Lower leg skin (tissue), 4 donors: Measurements from ENCODE around the gene JDP2. TPM values are rescaled to one million over a fixed set of nuclear protein-coding genes. Genes with fewer than 3 reads are reported as not detected.
"Not testable (repeated sequence)": the region's sequence is repeated elsewhere in the genome, so short reads cannot be mapped to it uniquely, and the experiment has no call there.

Source experiments
- DNase-seq, 2 donors: peaks; one replicate each; pipeline ENCODE4 v3.0.0-alpha.2; 2019; ENCODE audit warnings: low spot score in 2 of 2
- H3K4me3 ChIP-seq: fragments of 200-600 bp; sonication (generic); 2 replicates; pipeline ENCODE4 v1.5.1; 2017; ENCODE audit warnings: mild to moderate bottlenecking, low read depth; ENCODE audit not compliant: poor library complexity, severe bottlenecking
- CTCF ChIP-seq, 3 donors: fragments of 450-650 bp; IDR thresholded peaks; one replicate each; pipeline ENCODE4 v1.5.1; 2016; ENCODE audit warnings: antibody characterized with exemption in 3 of 3, mild to moderate bottlenecking in 3 of 3, moderate library complexity in 2 of 3
- POLR2A ChIP-seq, 2 donors: fragments of 450-650 bp; IDR thresholded peaks; one replicate each; pipeline ENCODE4 v1.6.1; 2016 to 2017; ENCODE audit warnings: antibody characterized with exemption in 2 of 2, mild to moderate bottlenecking in 1 of 2, moderate library complexity in 1 of 2
- WGBS, 2 donors: methylation state at CpG; one replicate each; pipeline ENCODE4 v1.1.5; 2018; 5-methylcytosine and 5-hydroxymethylcytosine counted together
- intact Hi-C: fragments of 100-400 bp; cut with DNase I; formaldehyde crosslinking; loops from one replicate; pipeline ENCODE4 v1.15.0; 2023; ENCODE audit warnings: low total_unique reads
- total RNA-seq, 4 donors: library from RNA; depleted of rRNA; stranded (reverse); fragments of >200 nt; gene quantifications; one replicate each; pipeline ENCODE4 v1.1.0, GENCODE V29; 2016

The JDP2 gene
- total RNA-seq, 4 donors from 2014 or later, result 31.7 to 53.9 (median 36.0) TPM

- intact Hi-C loops, result no loop called here
- no peak overlapping the region for H3K4me3 ChIP-seq
- 82 to 89% methylated on average over 16 of the region's 16 CpGs for WGBS, 2 donors
- no peak for TF ChIP-seq POLR2A (IDR thresholded peaks at IDR 0.05)
- TF ChIP-seq CTCF (IDR thresholded peaks at IDR 0.05), result no peak
- DNase-seq, result no peak
Observed at GRCh38 chr14:75469164-75469563, 41.3 kb downstream of the JDP2 start.

DNA sequence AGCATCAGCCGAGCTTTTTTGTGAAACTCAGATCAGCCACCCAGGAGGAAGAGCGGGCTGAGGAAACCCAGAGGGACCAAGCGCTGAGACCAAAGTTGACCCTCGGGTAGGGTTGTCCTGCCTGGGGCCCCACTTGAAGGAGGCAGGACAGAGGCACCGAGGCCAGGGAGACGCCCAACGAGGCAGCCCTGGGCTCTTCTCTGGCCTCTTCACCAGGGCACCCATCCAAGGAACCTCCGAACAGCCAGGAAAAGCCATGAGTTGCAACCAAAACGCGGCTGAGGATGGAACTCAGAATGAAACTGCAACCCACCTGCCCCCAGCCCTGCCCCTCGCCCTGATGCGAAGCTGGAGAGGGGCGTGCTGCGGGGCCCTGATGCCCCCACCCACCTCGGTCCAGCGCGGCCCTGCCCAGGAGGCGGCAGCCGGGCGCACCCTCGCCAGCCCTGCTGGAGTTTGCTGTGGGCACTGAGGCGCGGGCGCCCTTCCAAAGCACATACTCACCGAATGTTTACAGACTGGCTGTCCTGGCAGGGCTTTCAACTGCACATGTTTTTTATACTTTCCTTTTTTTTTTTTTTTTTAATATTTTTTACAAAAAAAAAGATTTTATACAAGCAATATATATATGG is 41.9 kb downstream of the JDP2 start:
- intact Hi-C loops, result no loop called here
- DNase-seq, result no peak
- TF ChIP-seq POLR2A (IDR thresholded peaks at IDR 0.05), result no peak
- no peak for TF ChIP-seq CTCF (IDR thresholded peaks at IDR 0.05)
- 49 to 59% methylated on average over 25 of the region's 25 CpGs for WGBS, 2 donors
- H3K4me3 ChIP-seq, result no peak overlapping the region

DNA sequence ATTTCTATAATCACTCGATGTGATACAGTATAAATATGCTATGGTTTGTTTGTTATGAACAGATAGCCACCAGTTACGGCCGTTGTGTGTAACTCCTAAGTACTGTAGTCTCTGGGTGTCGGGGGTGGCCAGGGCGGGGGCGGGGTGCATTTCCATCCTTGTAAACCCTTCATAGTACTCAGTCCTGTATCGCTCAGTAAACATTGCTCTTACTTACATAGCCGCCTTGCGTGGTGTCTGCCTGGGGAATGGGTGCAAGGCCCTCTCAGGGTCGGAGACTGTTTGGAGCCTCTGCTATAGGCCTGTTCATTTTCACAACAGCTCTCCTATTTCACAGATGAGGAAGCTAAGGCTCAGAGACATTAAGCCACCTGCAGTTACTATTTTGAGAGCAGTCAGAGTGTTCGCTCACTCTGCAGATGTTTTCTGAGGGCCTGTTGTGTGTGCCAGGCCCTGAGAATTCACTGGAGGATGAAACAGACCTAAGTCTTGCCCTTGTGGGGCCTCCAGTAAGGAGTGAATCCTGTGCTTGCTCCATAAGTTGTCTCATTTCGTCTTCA is 42.5 kb downstream of the JDP2 start:
- WGBS, 2 donors, result 81 to 90% methylated on average over 12 of the region's 12 CpGs
- H3K4me3 ChIP-seq, result no peak overlapping the region
- intact Hi-C loops, result no loop called here
- TF ChIP-seq POLR2A (IDR thresholded peaks at IDR 0.05) (no peak), CTCF (IDR thresholded peaks at IDR 0.05) (no peak)
- no peak for DNase-seq

- no peak for TF ChIP-seq POLR2A (IDR thresholded peaks at IDR 0.05)
- DNase-seq, result no peak
- 87 to 89% methylated on average over 5 of the region's 5 CpGs for WGBS, 2 donors
- intact Hi-C loops, result no loop called here
- no peak overlapping the region for H3K4me3 ChIP-seq
Observed at GRCh38 chr14:75471059-75471458, 43.2 kb downstream of the JDP2 start.

DNA sequence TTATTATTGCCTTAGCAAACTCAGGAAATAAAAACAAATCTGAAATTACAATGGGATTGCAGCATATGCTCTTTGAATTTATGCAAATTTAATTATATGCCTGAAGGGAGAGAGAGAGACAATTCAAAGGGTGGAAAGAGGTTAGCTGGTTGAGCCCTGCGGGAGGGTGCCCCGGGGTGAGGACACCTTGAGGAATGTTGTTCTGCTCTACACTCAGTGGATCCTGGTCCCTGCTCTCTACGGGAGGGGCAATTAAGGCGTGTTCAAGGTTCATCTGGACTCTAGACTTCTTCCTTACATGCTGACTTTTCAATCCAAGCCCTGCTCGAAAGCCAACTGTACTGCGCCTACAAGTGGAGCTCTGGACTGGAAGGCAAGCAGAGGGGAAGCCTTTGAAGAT is 46.3 kb downstream of the JDP2 start:
- DNase-seq, intact Hi-C loops, H3K4me3 ChIP-seq: not testable (repeated sequence)
- WGBS, 2 donors, result 59 to 75% methylated on average over 6 of the region's 6 CpGs

- 75% methylated on average over 11 of the region's 11 CpGs for WGBS, 2 donors
- H3K4me3 ChIP-seq, result no peak overlapping the region
Observed at GRCh38 chr14:75476274-75476995, 48.6 kb downstream of the JDP2 start.

More at GRCh38 chr14:75476274-75476995, 48.6 kb downstream of the JDP2 start:
- no peak for TF ChIP-seq CTCF (IDR thresholded peaks at IDR 0.05)
- no peak for TF ChIP-seq POLR2A (IDR thresholded peaks at IDR 0.05)
- no peak for DNase-seq
- intact Hi-C loops, result no loop called here
